Liver (tissue), 9 donors: ENCODE data around the gene FUT7. TPM values are rescaled to one million over a fixed set of nuclear protein-coding genes. Genes with fewer than 3 reads are reported as not detected.

Experiments
- DNase-seq: peaks from one replicate; pipeline ENCODE4 v3.0.0-alpha.2; 2017; ENCODE audit warnings: low spot score
- H3K27ac ChIP-seq, 2 donors: one replicate each; pipeline ENCODE4 v1.7.0; 2013; ENCODE audit warnings: inconsistent platforms in 2 of 2, low read length in 2 of 2, control low read depth in 1 of 2, low read depth in 1 of 2, mild to moderate bottlenecking in 1 of 2
- H3K27me3 ChIP-seq, 4 donors: one replicate each; pipeline versions ENCODE4 v1.6.1 to v1.7.0; 2013; ENCODE audit warnings: low read length in 3 of 4, inconsistent platforms in 1 of 4, mild to moderate bottlenecking in 1 of 4, moderate library complexity in 1 of 4; ENCODE audit not compliant: control insufficient read depth in 4 of 4, insufficient read depth in 4 of 4
- H3K36me3 ChIP-seq, 4 donors: one replicate each; pipeline versions ENCODE4 v1.6.1 to v1.7.0; 2013; ENCODE audit warnings: low read length in 3 of 4, mild to moderate bottlenecking in 3 of 4, low read depth in 1 of 4, moderate library complexity in 1 of 4; ENCODE audit not compliant: control insufficient read depth in 4 of 4, insufficient read depth in 3 of 4
- H3K4me1 ChIP-seq, 4 donors: one replicate each; pipeline versions ENCODE4 v1.6.1 to v1.7.0; 2013; ENCODE audit warnings: low read length in 3 of 4, mild to moderate bottlenecking in 3 of 4, moderate library complexity in 1 of 4; ENCODE audit not compliant: control insufficient read depth in 4 of 4, insufficient read depth in 4 of 4
- H3K4me3 ChIP-seq, 3 donors: one replicate each; pipeline versions ENCODE4 v1.6.1 to v1.7.0; 2013; ENCODE audit warnings: low read length in 3 of 3, control low read depth in 1 of 3, low read depth in 1 of 3, mild to moderate bottlenecking in 1 of 3
- H3K9ac ChIP-seq, 2 donors: one replicate each; pipeline ENCODE4 v1.7.0; 2013; ENCODE audit warnings: low read length in 2 of 2, mild to moderate bottlenecking in 2 of 2, moderate library complexity in 2 of 2, control low read depth in 1 of 2, low read depth in 1 of 2
- H3K9me3 ChIP-seq, 4 donors: one replicate each; pipeline versions ENCODE4 v1.6.1 to v1.7.0; 2013; ENCODE audit warnings: low read length in 3 of 4; ENCODE audit not compliant: control insufficient read depth in 4 of 4
- ATF3 ChIP-seq: IDR thresholded peaks from 2 replicates; pipeline ENCODE4 v1.6.1; 2016; ENCODE audit warnings: antibody characterized with exemption
- CTCF ChIP-seq: fragments of 150-350 bp; IDR thresholded peaks from 2 replicates; pipeline ENCODE4 v1.5.1; 2017; ENCODE audit warnings: improper control_type of control experiment, low read depth, low read length; ENCODE audit not compliant: missing input control
- EGR1 ChIP-seq, 2 donors: IDR thresholded peaks; 2 replicates each; pipeline ENCODE4 v1.6.1; 2016 to 2018; ENCODE audit warnings: antibody characterized with exemption in 2 of 2, low read depth in 2 of 2
- FOXA1 ChIP-seq: IDR thresholded peaks from 2 replicates; pipeline ENCODE4 v1.6.1; 2016; ENCODE audit warnings: antibody characterized with exemption
- FOXA2 ChIP-seq: IDR thresholded peaks from 2 replicates; pipeline ENCODE4 v1.6.1; 2016; ENCODE audit warnings: antibody characterized with exemption
- GABPA ChIP-seq, 2 donors: IDR thresholded peaks in 1 of 2; conservative IDR thresholded peaks in 1 of 2; 2 replicates each; pipeline ENCODE4 v1.6.1; 2016; ENCODE audit warnings: antibody characterized with exemption in 2 of 2, mild to moderate bottlenecking in 1 of 2, moderate library complexity in 1 of 2
- HNF4A ChIP-seq, 2 donors: conservative IDR thresholded peaks; 2 replicates each; pipeline ENCODE4 v1.6.1; 2016; ENCODE audit warnings: antibody characterized with exemption in 2 of 2, mild to moderate bottlenecking in 2 of 2
- HNF4G ChIP-seq: IDR thresholded peaks from 2 replicates; pipeline ENCODE4 v1.6.1; 2016; ENCODE audit warnings: antibody characterized with exemption
- JUND ChIP-seq, 2 donors: IDR thresholded peaks; 2 replicates each; pipeline ENCODE4 v1.6.1; 2016; ENCODE audit warnings: antibody characterized with exemption in 2 of 2
- MAX ChIP-seq: IDR thresholded peaks from 2 replicates; pipeline ENCODE4 v1.6.1; 2016; ENCODE audit warnings: antibody characterized with exemption
- NR2F2 ChIP-seq: IDR thresholded peaks from 2 replicates; pipeline ENCODE4 v1.6.1; 2016; ENCODE audit warnings: antibody characterized with exemption
- RAD21 ChIP-seq, 2 donors: IDR thresholded peaks; 2 replicates each; pipeline ENCODE4 v1.6.1; 2016; ENCODE audit warnings: antibody characterized with exemption in 2 of 2, mild to moderate bottlenecking in 2 of 2
- REST ChIP-seq: IDR thresholded peaks from 2 replicates; pipeline ENCODE4 v1.6.1; 2016; ENCODE audit warnings: antibody characterized with exemption, mild to moderate bottlenecking
- RXRA ChIP-seq, 2 donors: IDR thresholded peaks; 2 replicates each; pipeline ENCODE4 v1.6.1; 2017 to 2018; ENCODE audit warnings: antibody characterized with exemption in 2 of 2, mild to moderate bottlenecking in 1 of 2
- SP1 ChIP-seq: IDR thresholded peaks from 2 replicates; pipeline ENCODE4 v1.6.1; 2018; ENCODE audit warnings: antibody characterized with exemption, mild to moderate bottlenecking
- TAF1 ChIP-seq: conservative IDR thresholded peaks from 2 replicates; pipeline ENCODE4 v1.6.1; 2016; ENCODE audit warnings: antibody characterized with exemption, mild to moderate bottlenecking
- YY1 ChIP-seq: IDR thresholded peaks from 2 replicates; pipeline ENCODE4 v1.6.1; 2016; ENCODE audit warnings: antibody characterized with exemption, mild to moderate bottlenecking
- ZBTB33 ChIP-seq: IDR thresholded peaks from 2 replicates; pipeline ENCODE4 v1.6.1; 2016; ENCODE audit warnings: antibody characterized with exemption
- WGBS: extraction: QIAGEN DNeasy Blood & Tissue Kit; methylation state at CpG from one replicate; pipeline ENCODE4 v1.1.7; 2013; 5-methylcytosine and 5-hydroxymethylcytosine counted together
- polyA plus RNA-seq, 2 donors: library from polyadenylated mRNA; stranded (reverse) in 1 of 2; unstranded in 1 of 2; fragments of 200-250 nt in 1 of 2; fragments of >200 nt in 1 of 2; fragmentation: Nextera tagmentation in 1 of 2; extraction: Ambion mirVana in 1 of 2; gene quantifications; one replicate each; pipeline versions ENCODE4 v1.2.1 to v1.2.3, GENCODE V29; 2013 to 2015
- total RNA-seq, 2 donors: library from RNA; depleted of rRNA; stranded (reverse); fragments of >200 nt; gene quantifications; one replicate each; pipeline ENCODE4 v1.2.3, GENCODE V29; 2014
- donor health status: healthy.
- donor health status: healthy.
- donor health status: healthy.
- donor health status: healthy.
- donor health status: healthy.

Gene FUT7
- total and polyA plus RNA-seq, 4 donors = 0.14 to 0.67 (median 0.37) TPM; not detected in 1

GRCh38 chr9:137055385-137056364 lies 23.8 kb upstream of the FUT7 start:
- H3K4me1 ChIP-seq = peaks cover 21 to 38% (median 30%) of the 10 kb centered on the region in 4 donors
- no peaks in the 10 kb centered on the region for H3K9me3 ChIP-seq
- H3K9ac ChIP-seq = no peak overlapping the region
- peak; percentile 81 for TF ChIP-seq SP1
- TF ChIP-seq YY1 = peak; percentile 43
- TF ChIP-seq REST = no peak
- TF ChIP-seq EGR1 (IDR thresholded peaks at IDR 0.05; ENCODE audit: low read depth in 2 of 2) = peak in 1 of 2 donors; percentile 18
- TF ChIP-seq RAD21 (IDR thresholded peaks at IDR 0.05) = peak in 1 of 2 donors; percentile 24
- no peak for TF ChIP-seq FOXA2
- peak in 1 of 2 donors; percentile 49 for TF ChIP-seq GABPA (IDR thresholded peaks at IDR 0.05 in 1 of 2, conservative IDR thresholded peaks at IDR 0.05 in 1 of 2)
- peak; percentile 61 for TF ChIP-seq NR2F2
- TF ChIP-seq MAX = no peak
- no peak for TF ChIP-seq ZBTB33
- no peak for TF ChIP-seq FOXA1
- peak; percentile 87 to 94 for TF ChIP-seq HNF4A (conservative IDR thresholded peaks at IDR 0.05)
- peak; percentile 51 to 69 for TF ChIP-seq RXRA (IDR thresholded peaks at IDR 0.05)
- peak in 1 of 2 donors; percentile 23 for TF ChIP-seq JUND (IDR thresholded peaks at IDR 0.05)
- TF ChIP-seq CTCF = no peak
- peak; percentile 88 for TF ChIP-seq HNF4G
- TF ChIP-seq TAF1 = no peak
- no peak for TF ChIP-seq ATF3
- H3K27ac ChIP-seq = peak overlapping the region; percentile 84 to 88
- WGBS = 24% methylated on average over 28 of the region's 28 CpGs
- no peaks in the 10 kb centered on the region for H3K27me3 ChIP-seq
- no peak overlapping the region for H3K4me3 ChIP-seq
- H3K36me3 ChIP-seq = no peaks in the 10 kb centered on the region
- DNase-seq = peak; percentile 75
